SH-SY5Y (cell line): ENCODE results near the gene MAPK12.

Experiments
- GATA2 ChIP-seq: IDR thresholded peaks from 2 replicates; pipeline ENCODE4 v1.6.1; 2011; ENCODE audit warnings: mild to moderate bottlenecking, low read depth, low read length
- GATA3 ChIP-seq: IDR thresholded peaks from 2 replicates; pipeline ENCODE4 v1.6.1; 2011; ENCODE audit warnings: low read depth, mild to moderate bottlenecking, low read length, moderate library complexity

The MAPK12 gene

DNA sequence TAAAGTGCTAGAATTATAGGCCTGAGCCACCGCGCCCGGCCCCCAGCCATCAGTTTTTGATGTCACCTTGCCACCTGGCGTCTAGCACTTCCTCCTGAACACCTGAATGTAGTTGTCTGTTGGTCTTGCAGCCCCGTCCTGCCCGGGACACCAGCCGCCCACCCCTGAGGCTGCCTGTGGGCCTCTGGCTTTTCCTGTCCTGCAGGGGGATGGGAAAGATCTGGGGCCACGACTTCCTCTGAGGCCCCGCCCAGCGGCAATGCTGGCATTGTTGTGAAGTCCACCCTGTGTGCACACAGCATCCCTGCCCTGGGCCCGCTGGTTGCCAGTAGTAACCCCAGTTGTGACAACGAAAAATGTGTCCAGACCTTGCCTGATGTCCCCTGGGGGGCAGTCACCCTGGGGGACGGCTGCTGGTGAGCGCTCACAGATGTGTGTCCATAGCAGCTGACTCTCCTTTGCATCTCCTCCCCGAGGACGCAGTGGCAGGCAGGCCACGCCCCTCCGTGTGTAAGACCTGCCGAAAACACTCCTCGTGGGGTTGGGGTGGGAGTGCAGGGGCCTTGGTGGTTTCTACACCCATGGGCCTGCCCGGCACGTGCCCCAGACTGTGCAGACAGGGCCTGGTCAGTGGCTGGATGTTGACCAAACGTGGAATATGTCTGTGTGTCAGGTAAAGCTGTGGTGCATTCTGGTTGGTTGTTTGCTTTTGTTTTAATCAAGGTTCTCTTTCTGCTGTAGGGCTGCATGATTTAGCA lies 53.9 kb downstream of the MAPK12 start:
- TF ChIP-seq GATA2 (no peak), GATA3 (no peak)

DNA sequence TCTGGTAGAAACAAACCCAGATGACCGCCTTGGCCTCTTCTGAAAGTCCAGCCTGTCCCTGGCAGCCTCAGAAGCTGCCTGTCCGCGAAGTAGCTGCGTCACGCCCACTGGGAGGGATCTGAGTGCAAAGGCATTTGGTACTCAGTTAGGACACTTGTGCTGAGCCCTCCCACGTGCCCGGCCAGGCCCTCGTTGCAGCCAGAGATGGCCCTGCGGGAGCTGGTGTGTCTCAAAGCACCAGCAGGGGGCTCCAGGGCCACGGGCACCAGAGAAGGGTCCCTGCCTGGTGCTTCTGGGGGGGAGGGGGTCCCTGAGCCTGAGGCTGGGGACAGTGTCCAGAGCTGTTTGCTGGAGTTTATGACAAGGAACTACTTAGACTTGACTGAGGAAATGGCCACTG lies 54.9 kb downstream of the MAPK12 start:
- no peak for TF ChIP-seq GATA3
- TF ChIP-seq GATA2: no peak

DNA sequence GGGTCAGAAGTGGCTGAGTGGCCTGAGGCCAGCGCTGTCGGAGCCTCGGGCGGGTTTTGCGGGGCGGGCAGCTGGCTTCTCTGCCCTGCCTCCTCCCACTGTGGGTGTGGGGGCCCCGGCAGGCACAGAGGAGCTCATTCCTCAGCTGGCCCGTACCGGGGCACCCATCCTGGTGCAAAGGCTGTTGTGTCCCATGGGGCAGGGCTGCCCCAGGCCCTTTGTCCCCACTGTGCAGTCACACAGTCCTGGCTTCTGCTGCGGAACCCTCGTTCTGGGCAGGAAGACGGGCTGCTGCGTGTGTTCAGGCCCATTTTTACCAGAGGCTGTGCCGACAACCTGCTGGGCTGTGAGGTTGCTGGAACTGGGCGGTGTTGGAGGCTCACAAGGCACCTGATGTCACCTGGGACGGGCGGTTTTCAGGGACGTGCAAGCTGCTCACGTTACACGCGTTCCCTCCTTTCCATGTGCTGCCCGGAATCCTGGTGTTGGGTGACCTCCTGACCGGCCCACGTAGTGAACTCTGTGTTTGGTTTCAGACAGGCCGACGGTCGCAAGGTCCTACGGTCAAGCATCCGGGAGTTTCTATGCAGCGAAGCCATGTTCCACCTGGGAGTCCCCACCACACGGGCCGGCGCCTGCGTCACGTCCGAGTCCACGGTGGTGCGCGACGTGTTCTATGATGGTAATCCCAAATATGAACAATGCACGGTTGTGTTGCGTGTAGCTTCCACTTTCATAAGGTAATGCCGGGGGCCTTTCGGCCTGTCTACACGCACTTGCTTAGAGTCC lies 55.5 kb downstream of the MAPK12 start:
- TF ChIP-seq GATA3: no peak

DNA sequence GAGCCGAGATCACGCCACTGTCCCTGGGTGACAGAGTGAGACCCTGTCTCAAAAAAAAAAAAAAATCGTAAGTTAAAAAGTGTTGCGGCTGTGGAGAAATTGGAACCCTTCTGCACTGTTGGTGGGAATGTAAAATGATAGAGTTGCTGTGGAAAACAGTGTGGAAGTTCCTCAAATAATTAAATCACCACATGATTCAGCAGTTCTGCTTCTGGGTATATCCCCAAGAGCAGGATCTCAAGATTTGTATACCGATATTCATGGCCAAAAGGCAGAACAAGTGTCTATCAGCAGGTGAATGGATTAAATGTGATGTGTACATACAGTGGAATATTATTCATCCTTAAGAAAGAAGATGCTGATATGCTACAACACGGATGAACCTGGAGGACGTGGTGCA lies 56.9 kb downstream of the MAPK12 start:
- TF ChIP-seq GATA2 (no peak), GATA3 (no peak)

DNA sequence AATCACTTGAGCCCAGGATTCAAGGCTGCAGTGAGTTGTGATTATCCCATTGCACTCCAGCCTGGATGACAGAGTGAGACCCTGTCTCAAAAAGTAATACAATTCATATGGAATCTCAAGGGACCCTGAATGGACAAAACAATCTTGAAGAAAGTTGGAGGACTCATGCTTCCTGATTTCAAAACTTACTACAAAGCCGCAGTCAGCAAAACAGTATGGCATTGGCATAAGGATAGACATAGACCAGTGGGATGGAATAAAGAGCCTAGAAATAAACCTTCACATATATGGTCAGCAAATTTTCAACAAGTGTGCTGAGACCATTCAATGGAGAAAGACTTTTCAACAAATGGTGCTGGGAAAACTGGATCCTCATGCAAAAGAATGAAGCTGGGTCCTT lies 58.2 kb downstream of the MAPK12 start:
- no peak for TF ChIP-seq GATA2
- TF ChIP-seq GATA3: no peak
